H1 (cell line): Measurements from ENCODE around the gene MEF2C. TPM values are rescaled to one million over a fixed set of nuclear protein-coding genes. Genes with fewer than 3 reads are reported as not detected.

Source experiments
- CTCF ChIA-PET: fragments of 300-600 bp; sonication (Branson Sonifier 250); formaldehyde crosslinking; loops from one replicate; lab custom pipeline; 2021; ENCODE audit not compliant: partially characterized antibody; lab: Charles Lee
- POLR2A ChIA-PET: fragments of 300-600 bp; sonication (Branson Sonifier 250); formaldehyde crosslinking; loops from one replicate; lab custom pipeline; 2021; ENCODE audit warnings: inconsistent platforms; ENCODE audit not compliant: partially characterized antibody; lab: Charles Lee
- DNase-seq, 2 experiments: peaks; one replicate each; pipeline versions ENCODE4 v3.0.0 to v3.0.0-alpha.2; 2010 to 2022; ENCODE audit warnings: low spot score in 2 of 2, low read depth in 1 of 2, mixed read lengths in 1 of 2
- FAIRE-seq: peaks from 2 replicates; lab custom pipeline; 2011; peaks lifted over from hg19 to GRCh38; lab: Jason Lieb, UNC
- H2AFZ ChIP-seq: 2 replicates; pipeline ENCODE4 v1.8.1; 2012; ENCODE audit warnings: low read length, inconsistent platforms
- H2AK5ac ChIP-seq: 2 replicates; pipeline ENCODE4 v1.6.1; 2013; ENCODE audit warnings: low read depth, low read length
- H2BK120ac ChIP-seq: replicated peaks from 2 replicates; pipeline ENCODE3; 2013; ENCODE audit warnings: low read depth, low read length, inconsistent platforms
- H2BK12ac ChIP-seq: 2 replicates; pipeline ENCODE4 v1.6.1; 2013; ENCODE audit warnings: low read depth, low read length
- H2BK15ac ChIP-seq: 2 replicates; pipeline ENCODE4 v1.6.1; 2013; ENCODE audit warnings: low read length
- H2BK20ac ChIP-seq: 2 replicates; pipeline ENCODE4 v1.6.1; 2013; ENCODE audit warnings: low read length
- H2BK5ac ChIP-seq: 2 replicates; pipeline ENCODE4 v1.6.1; 2013; ENCODE audit warnings: low read depth, low read length
- H3K14ac ChIP-seq: 2 replicates; pipeline ENCODE4 v1.6.1; 2013; ENCODE audit warnings: inconsistent platforms; ENCODE audit not compliant: insufficient read length
- H3K18ac ChIP-seq: 2 replicates; pipeline ENCODE4 v1.6.1; 2013; ENCODE audit warnings: low read length; ENCODE audit errors: extremely low read depth
- H3K23ac ChIP-seq: 2 replicates; pipeline ENCODE4 v1.6.1; 2013; ENCODE audit warnings: inconsistent platforms; ENCODE audit not compliant: insufficient read length
- H3K23me2 ChIP-seq: 2 replicates; pipeline ENCODE4 v1.6.1; 2013; ENCODE audit warnings: low read depth, low read length
- H3K27ac ChIP-seq: 2 replicates; pipeline ENCODE4 v1.6.1; 2011; ENCODE audit warnings: low read depth, low read length, inconsistent platforms
- H3K27me3 ChIP-seq, 4 experiments: replicated peaks in 1 of 4; 1 replicate in 1 of 4; 2 replicates in 3 of 4; pipeline versions ENCODE4 v1.6.1 to v1.8.1; 2011 to 2013; ENCODE audit warnings: low read length in 3 of 4, mild to moderate bottlenecking in 3 of 4, inconsistent platforms in 2 of 4, mixed read lengths in 2 of 4, moderate library complexity in 1 of 4; ENCODE audit not compliant: control insufficient read depth in 3 of 4, insufficient read depth in 3 of 4; ENCODE audit errors: extremely low read depth in 1 of 4
- H3K36me3 ChIP-seq, 4 experiments: 2 replicates each; pipeline versions ENCODE4 v1.6.1 to v1.8.1; 2011 to 2013; ENCODE audit warnings: mild to moderate bottlenecking in 4 of 4, low read length in 3 of 4, moderate library complexity in 2 of 4, control low read depth in 1 of 4, inconsistent platforms in 1 of 4; ENCODE audit not compliant: insufficient read depth in 4 of 4, control insufficient read depth in 2 of 4
- H3K4ac ChIP-seq: replicated peaks from 2 replicates; pipeline ENCODE3; 2013; ENCODE audit warnings: low read length, low read depth, mixed read lengths, inconsistent platforms; ENCODE audit not compliant: insufficient read length
- H3K4me1 ChIP-seq, 4 experiments: replicated peaks in 1 of 4; 1 replicate in 1 of 4; 2 replicates in 3 of 4; pipeline versions ENCODE4 v1.6.1 to v1.8.1; 2011 to 2013; ENCODE audit warnings: low read length in 3 of 4, inconsistent platforms in 2 of 4, mixed read lengths in 1 of 4; ENCODE audit not compliant: insufficient read depth in 4 of 4, control insufficient read depth in 3 of 4
- H3K4me2 ChIP-seq, 2 experiments: 2 replicates each; pipeline versions ENCODE4 v1.6.1 to v1.8.1; 2011 to 2013; ENCODE audit warnings: low read depth in 2 of 2, low read length in 2 of 2, control low read depth in 1 of 2, inconsistent platforms in 1 of 2, mild to moderate bottlenecking in 1 of 2; ENCODE audit not compliant: insufficient read depth in 1 of 2
- H3K4me3 ChIP-seq, 4 experiments: fragments of 200-600, 300-600 bp in 1 of 4; sonication (generic), shearing (Covaris generic), sonication (Bioruptor Twin) in 1 of 4; 2 replicates each; pipeline versions ENCODE4 v1.5.1 to v1.8.1; 2011 to 2016; ENCODE audit warnings: low read length in 4 of 4, low read depth in 3 of 4, control low read depth in 2 of 4, inconsistent platforms in 2 of 4, mild to moderate bottlenecking in 2 of 4, mixed read lengths in 1 of 4, moderate library complexity in 1 of 4; ENCODE audit not compliant: insufficient read depth in 2 of 4; ENCODE audit errors: extremely low read depth in 1 of 4
- H3K56ac ChIP-seq: replicated peaks from 2 replicates; pipeline ENCODE3; 2013; ENCODE audit warnings: low read depth, mild to moderate bottlenecking, mixed read lengths, low read length, inconsistent platforms; ENCODE audit not compliant: insufficient read length
- H3K79me1 ChIP-seq: 2 replicates; pipeline ENCODE4 v1.6.1; 2013; ENCODE audit warnings: low read depth, low read length, control low read depth
- H3K79me2 ChIP-seq, 2 experiments: 2 replicates each; pipeline versions ENCODE4 v1.6.1 to v1.8.1; 2012 to 2013; ENCODE audit warnings: low read length in 2 of 2, mild to moderate bottlenecking in 2 of 2, inconsistent platforms in 1 of 2; ENCODE audit not compliant: insufficient read depth in 2 of 2, control insufficient read depth in 1 of 2
- H3K9ac ChIP-seq, 4 experiments: replicated peaks in 1 of 4; 1 replicate in 1 of 4; 2 replicates in 3 of 4; pipeline versions ENCODE4 v1.6.1 to v1.8.1; 2011 to 2013; ENCODE audit warnings: low read depth in 3 of 4, low read length in 3 of 4, control low read depth in 2 of 4, mild to moderate bottlenecking in 2 of 4, moderate library complexity in 2 of 4, inconsistent platforms in 1 of 4; ENCODE audit errors: extremely low read depth in 1 of 4
- H3K9me3 ChIP-seq, 2 experiments: 2 replicates each; pipeline versions ENCODE4 v1.6.1 to v1.8.1; 2012 to 2013; ENCODE audit warnings: mild to moderate bottlenecking in 2 of 2, moderate library complexity in 2 of 2, control low read depth in 1 of 2, inconsistent platforms in 1 of 2, low read depth in 1 of 2, low read length in 1 of 2, mixed read lengths in 1 of 2; ENCODE audit not compliant: insufficient read depth in 2 of 2
- H4K20me1 ChIP-seq, 2 experiments: replicated peaks in 1 of 2; 2 replicates each; pipeline versions ENCODE3 to v1.8.1; 2011 to 2013; ENCODE audit warnings: inconsistent platforms in 2 of 2, low read length in 2 of 2, mild to moderate bottlenecking in 1 of 2; ENCODE audit not compliant: insufficient read depth in 2 of 2, control insufficient read depth in 1 of 2
- H4K5ac ChIP-seq: 2 replicates; pipeline ENCODE4 v1.6.1; 2013; ENCODE audit warnings: low read length, low read depth, mixed read lengths, inconsistent platforms; ENCODE audit not compliant: insufficient read length
- H4K8ac ChIP-seq: 2 replicates; pipeline ENCODE4 v1.8.0; 2013; ENCODE audit warnings: mild to moderate bottlenecking, moderate library complexity, low read length, inconsistent platforms; ENCODE audit not compliant: insufficient read depth; ENCODE audit errors: extremely low read depth
- H4K91ac ChIP-seq: replicated peaks from 2 replicates; pipeline ENCODE3; 2013; ENCODE audit warnings: low read length, mixed read lengths, inconsistent platforms; ENCODE audit not compliant: insufficient read length
- BACH1 ChIP-seq: IDR thresholded peaks from 2 replicates; pipeline ENCODE4 v1.6.1; 2012; ENCODE audit warnings: low read length, improper control_type of control experiment
- GTF2F1 ChIP-seq: IDR thresholded peaks from 2 replicates; pipeline ENCODE4 v1.6.1; 2012; ENCODE audit warnings: low read depth, low read length, improper control_type of control experiment, borderline replicate concordance
- KDM5A ChIP-seq: fragments of 200-600 bp; IDR thresholded peaks from 2 replicates; pipeline ENCODE4 v1.7.1; 2012; ENCODE audit warnings: mild to moderate bottlenecking, low read length, inconsistent platforms, mixed read lengths
- MAFK ChIP-seq: IDR thresholded peaks from 2 replicates; pipeline ENCODE4 v1.6.1; 2012; ENCODE audit warnings: low read depth, mild to moderate bottlenecking, improper control_type of control experiment, low read length
- POU5F1 ChIP-seq: IDR thresholded peaks from 2 replicates; pipeline ENCODE4 v1.6.1; 2011; ENCODE audit warnings: low read depth, mild to moderate bottlenecking, low read length, moderate library complexity
- SIRT6 ChIP-seq: IDR thresholded peaks from one replicate; pipeline ENCODE4 v1.7.1; 2012; ENCODE audit warnings: low read length, inconsistent platforms
- SIX5 ChIP-seq: IDR thresholded peaks from 2 replicates; pipeline ENCODE4 v1.6.1; 2011; ENCODE audit warnings: mild to moderate bottlenecking, low read depth, low read length
- SRF ChIP-seq: IDR thresholded peaks from 2 replicates; pipeline ENCODE4 v1.6.1; 2011; ENCODE audit warnings: mild to moderate bottlenecking, low read depth, low read length, moderate library complexity
- SUZ12 ChIP-seq: fragments of 200-600 bp; sonication (generic); IDR thresholded peaks from 2 replicates; pipeline ENCODE4 v1.6.1; 2012; ENCODE audit warnings: mild to moderate bottlenecking, inconsistent platforms, low read length, moderate library complexity, mixed read lengths
- TCF12 ChIP-seq: IDR thresholded peaks from 2 replicates; pipeline ENCODE4 v1.6.1; 2011; ENCODE audit warnings: low read depth, mild to moderate bottlenecking, low read length
- WGBS, 2 experiments: shearing (Covaris generic) in 1 of 2; methylation state at CpG; one replicate each; pipeline versions ENCODE4 v1.1.6 to v1.1.7; 2013 to 2015; ENCODE audit warnings: low lambda C conversion rate in 2 of 2, mixed read lengths in 2 of 2, inconsistent platforms in 1 of 2, low coverage in 1 of 2, missing lambda C conversion rate in 1 of 2; ENCODE audit not compliant: insufficient replicate concordance in 2 of 2, insufficient coverage in 1 of 2, insufficient read length in 1 of 2; ENCODE audit errors: extremely low coverage in 1 of 2, missing lambda C conversion rate in 1 of 2; 5-methylcytosine and 5-hydroxymethylcytosine counted together
- polyA plus RNA-seq, 7 experiments: library from polyadenylated mRNA; depleted of rRNA in 3 of 7; stranded (reverse) in 5 of 7; unstranded in 2 of 7; fragments of >200 nt in 5 of 7; fragments of 200-250 nt in 2 of 7; gene quantifications; 1 replicate in 5 of 7; 2 replicates in 1 of 7; 4 replicates in 1 of 7; pipeline versions ENCODE4 v1.2.1 to v1.2.3, GENCODE V29; 2011 to 2013; ENCODE audit warnings: missing spikeins in 2 of 7, mixed read lengths in 2 of 7
- total RNA-seq: library from RNA; stranded (reverse); fragmentation: NEBNext Ultra II Directional; extraction: Animal tissue kit (Norgen Biotek cat#: 25700); gene quantifications from 2 replicates; pipeline ENCODE4 v1.2.1, GENCODE V29; 2021

The MEF2C gene
- total and polyA plus RNA-seq, 2 of the 8 experiments (the other 6 are each of a cell fraction or from before 2014, with no cell fraction given) = 0.59 to 0.99 TPM

DNA sequence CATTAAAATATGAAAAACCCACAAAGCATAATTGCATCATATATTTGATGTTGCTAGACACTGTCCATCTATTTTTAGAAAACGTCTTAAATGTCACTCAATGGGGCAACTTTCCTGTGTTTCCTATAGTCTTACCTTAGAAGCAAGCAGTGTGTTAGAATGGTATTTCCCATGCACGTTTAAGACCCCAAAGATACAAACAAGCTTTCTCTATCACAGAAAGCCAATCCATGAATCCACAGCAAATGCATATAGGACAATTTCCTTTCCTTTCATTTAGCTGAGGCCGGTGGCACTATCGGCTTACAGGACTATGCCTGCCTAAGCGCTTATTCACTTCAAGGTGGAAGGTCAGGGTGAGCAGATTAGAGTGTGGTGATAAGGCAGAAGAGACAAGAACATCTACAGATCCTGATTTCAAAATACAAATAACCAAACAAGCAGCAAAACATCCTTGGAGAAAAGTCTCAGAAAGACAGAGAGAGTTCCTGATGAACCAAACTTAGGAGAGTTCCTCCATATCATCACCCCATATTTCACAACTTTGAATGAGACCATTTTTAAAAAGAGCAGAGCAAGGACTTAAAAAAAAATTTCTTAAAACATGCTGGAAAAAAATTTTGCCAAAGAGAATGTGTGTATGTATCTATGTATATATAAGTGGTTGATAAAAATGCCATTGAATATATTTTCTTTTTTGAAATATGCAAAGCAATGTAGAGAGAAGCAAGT is 57.2 kb downstream of the MEF2C start:
- FAIRE-seq = no peak
- TF ChIP-seq GTF2F1 (no peak), BACH1 (no peak), MAFK (no peak), SIX5 (no peak), SRF (no peak), KDM5A (no peak), SIRT6 (no peak), SUZ12 (no peak), POU5F1 (no peak), TCF12 (no peak)
- TF ChIP-seq, all 59 proteins: peak for 0
- Histone ChIP-seq H3K9me3 (no peaks in the 10 kb centered on the region), H2AK5ac (no peak overlapping the region), H3K14ac (no peak overlapping the region), H4K91ac (no peak overlapping the region), H3K27me3 (peaks cover 0 to 1% (median 0%) of the 10 kb centered on the region in 4 experiments; a peak in 1 of 7 replicates), H2BK15ac (no peak overlapping the region), H2BK20ac (no peak overlapping the region), H3K4ac (no peak overlapping the region), H3K4me1 (peaks cover 0 to 5% (median 5%) of the 10 kb centered on the region in 4 experiments; a peak in 5 of 7 replicates), H4K5ac (no peak overlapping the region), H4K20me1 (no peaks in the 10 kb centered on the region), H2BK12ac (no peak overlapping the region), H2BK5ac (no peak overlapping the region), H3K4me3 (no peak overlapping the region), H3K27ac (no peak overlapping the region), H3K56ac (no peak overlapping the region), H2AFZ (peak overlapping the region; percentile 42; the same call in 1 of the 2 replicates), H3K18ac (no peak overlapping the region), H2BK120ac (no peak overlapping the region), H3K23ac (no peak overlapping the region), H3K79me1 (no peaks in the 10 kb centered on the region), H3K79me2 (no peaks in the 10 kb centered on the region), H3K4me2 (no peak overlapping the region), H3K23me2 (no peaks in the 10 kb centered on the region), H3K9ac (no peak overlapping the region), H3K36me3 (no peaks in the 10 kb centered on the region), H4K8ac (no peak overlapping the region)
- POLR2A ChIA-PET = no interaction called here
- DNase-seq = no peak
- WGBS, 2 experiments = 81% methylated on average over 5 of the region's 5 CpGs; no CpG with 5 or more reads in 1 of the 2 experiments
- CTCF ChIA-PET = interaction anchor here (0.9 to 1.4 kb wide), 3 partner anchors 8 to 59 kb away, joined by 3 to 4 read pairs (median 4); no protein-coding TSS in a partner anchor
